MCF 10A (cell line): ENCODE measurements around the gene DCLK2. TPM values are rescaled to one million over a fixed set of nuclear protein-coding genes. Genes with fewer than 3 reads are reported as not detected.

ENCODE experiments used
- BruUV-seq: library from RNA; stranded (reverse); fragments of 400-500 nt; replicated peaks from 2 replicates; lab custom pipeline; 2021; lab: Mats Ljungman, UMichigan
- CTCF ChIA-PET: fragments of 300-600 bp; sonication (Branson Sonifier 250); formaldehyde crosslinking; extraction: SDS; loops from one replicate; lab custom pipeline; 2021; ENCODE audit warnings: antibody characterized with exemption, inconsistent platforms; lab: Yijun Ruan, JAX
- POLR2A ChIA-PET: fragments of 300-600, 350-650 bp; sonication (Branson Sonifier 250); formaldehyde crosslinking; extraction: SDS; loops from one replicate; lab custom pipeline; 2020; ENCODE audit warnings: antibody characterized with exemption, inconsistent platforms; lab: Yijun Ruan, JAX
- DNase-seq: peaks from one replicate; pipeline ENCODE4 v3.0.0-alpha.2; 2018; ENCODE audit not compliant: unreplicated experiment
- H3K27ac Mint-ChIP-seq: one replicate; pipeline ENCODE4 v1.8.0; 2022; ENCODE audit warnings: mild to moderate bottlenecking, low read depth, mixed read lengths; ENCODE audit not compliant: unreplicated experiment
- H3K27me3 Mint-ChIP-seq: one replicate; pipeline ENCODE4 v1.8.0; 2022; ENCODE audit warnings: mixed read lengths; ENCODE audit not compliant: insufficient read depth, unreplicated experiment
- H3K36me3 Mint-ChIP-seq: one replicate; pipeline ENCODE4 v1.8.0; 2022; ENCODE audit warnings: mild to moderate bottlenecking, moderate library complexity, mixed read lengths; ENCODE audit not compliant: insufficient read depth, unreplicated experiment
- H3K4me1 Mint-ChIP-seq: one replicate; pipeline ENCODE4 v1.8.0; 2022; ENCODE audit warnings: mixed read lengths; ENCODE audit not compliant: insufficient read depth, unreplicated experiment
- H3K4me3 Mint-ChIP-seq: one replicate; pipeline ENCODE4 v1.8.0; 2022; ENCODE audit warnings: mild to moderate bottlenecking, moderate library complexity, mixed read lengths; ENCODE audit not compliant: unreplicated experiment
- H3K9me3 Mint-ChIP-seq: one replicate; pipeline ENCODE4 v1.8.0; 2022; ENCODE audit warnings: mixed read lengths; ENCODE audit not compliant: unreplicated experiment
- CTCF ChIP-seq: fragments of 200-600 bp; IDR thresholded peaks from one replicate; pipeline ENCODE4 v1.8.0; 2022; ENCODE audit warnings: antibody characterized with exemption, mild to moderate bottlenecking; ENCODE audit not compliant: unreplicated experiment
- intact Hi-C: fragments of 100-400 bp; cut with micrococcal nuclease; formaldehyde crosslinking; loops from 2 replicates; pipeline ENCODE4 v1.14.1; 2022
- total RNA-seq: library from RNA; stranded (reverse); gene quantifications from 2 replicates; pipeline ENCODE4 v1.2.3, GENCODE V29; 2022

Gene DCLK2
- total RNA-seq, 1 experiment from 2014 or later: 1.2 TPM

- ChIA-PET CTCF (interaction anchor here (0.6 kb wide), 3 partner anchors 9 to 174 kb away, joined by 3 read pairs; no protein-coding TSS in a partner anchor), POLR2A (interaction anchor here (0.7 kb wide), 1 partner anchor 73 kb away, joined by 3 read pairs; no protein-coding TSS in a partner anchor)
- BruUV-seq: no TSS peak
- DNase-seq: no peak
- no peaks in the 10 kb centered on the region for H3K27me3 Mint-ChIP-seq
- no peak for TF ChIP-seq CTCF
- H3K36me3 Mint-ChIP-seq: no peaks in the 10 kb centered on the region
- no peak overlapping the region for H3K4me3 Mint-ChIP-seq
- H3K4me1 Mint-ChIP-seq: peaks cover 7% of the 10 kb centered on the region
- intact Hi-C loops: no loop called here
- no peaks in the 10 kb centered on the region for H3K9me3 Mint-ChIP-seq
- no peak overlapping the region for H3K27ac Mint-ChIP-seq
Measured at GRCh38 chr4:150068300-150068960, 9.8 kb upstream of the DCLK2 start.

- peaks cover 8% of the 10 kb centered on the region for H3K4me1 Mint-ChIP-seq
- H3K27me3 Mint-ChIP-seq: no peaks in the 10 kb centered on the region
- no TSS peak for BruUV-seq
- H3K4me3 Mint-ChIP-seq: no peak overlapping the region
- no peak overlapping the region for H3K27ac Mint-ChIP-seq
- DNase-seq: no peak
- intact Hi-C loops: no loop called here
- H3K9me3 Mint-ChIP-seq: no peaks in the 10 kb centered on the region
- CTCF ChIA-PET: no interaction called here
- TF ChIP-seq CTCF: no peak
- POLR2A ChIA-PET: interaction anchor here (1.3 kb wide), 1 partner anchor 9 kb away, joined by 3 read pairs; the partner anchor contains the start of gene DCLK2
- H3K36me3 Mint-ChIP-seq: no peaks in the 10 kb centered on the region
Measured at GRCh38 chr4:150069353-150069752, 8.9 kb upstream of the DCLK2 start.

DNA sequence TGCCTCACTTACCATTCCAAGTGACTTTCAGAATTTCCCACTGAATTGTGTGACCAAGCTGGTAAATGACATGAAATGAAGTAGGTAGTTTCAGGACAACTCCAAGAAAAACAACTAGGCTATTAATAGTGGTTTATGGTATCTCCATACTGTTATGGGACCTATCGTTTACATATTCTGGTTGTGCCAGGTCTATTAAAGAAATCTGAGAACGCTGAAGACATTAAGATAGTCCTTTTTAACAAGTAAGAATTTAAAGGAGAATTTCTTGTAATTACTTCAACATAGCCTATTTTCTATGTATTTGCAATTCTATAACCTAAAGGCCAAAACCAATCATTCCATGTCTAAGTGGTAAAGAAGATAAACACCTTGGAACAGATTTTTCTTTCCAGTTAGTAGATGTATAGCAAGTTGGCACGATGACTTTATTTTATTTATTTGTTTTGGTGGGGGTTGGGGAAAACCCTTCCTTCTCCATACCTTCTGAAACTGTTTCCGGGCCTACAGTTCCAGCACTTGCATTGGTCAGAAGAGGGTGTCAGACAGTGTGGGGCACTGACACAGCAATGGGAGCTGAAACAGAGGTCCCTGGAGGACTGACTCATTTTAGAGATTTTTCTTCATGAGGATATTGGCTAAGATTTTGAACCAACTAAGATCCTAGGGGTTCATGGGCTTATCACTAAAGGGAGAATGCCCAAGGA lies 7.6 kb upstream of the DCLK2 start:
- H3K4me3 Mint-ChIP-seq: no peak overlapping the region
- no peaks in the 10 kb centered on the region for H3K36me3 Mint-ChIP-seq
- intact Hi-C loops: no loop called here
- ChIA-PET CTCF (no interaction called here), POLR2A (interaction anchor here (0.7 to 1.5 kb wide), 2 partner anchors 11 to 674 kb away, joined by 3 to 4 read pairs; no protein-coding TSS in a partner anchor)
- H3K4me1 Mint-ChIP-seq: peaks cover 8% of the 10 kb centered on the region
- peak; percentile 68 for DNase-seq
- H3K9me3 Mint-ChIP-seq: no peaks in the 10 kb centered on the region
- H3K27ac Mint-ChIP-seq: no peak overlapping the region
- no peak for TF ChIP-seq CTCF
- no peaks in the 10 kb centered on the region for H3K27me3 Mint-ChIP-seq
- BruUV-seq: no TSS peak

DNA sequence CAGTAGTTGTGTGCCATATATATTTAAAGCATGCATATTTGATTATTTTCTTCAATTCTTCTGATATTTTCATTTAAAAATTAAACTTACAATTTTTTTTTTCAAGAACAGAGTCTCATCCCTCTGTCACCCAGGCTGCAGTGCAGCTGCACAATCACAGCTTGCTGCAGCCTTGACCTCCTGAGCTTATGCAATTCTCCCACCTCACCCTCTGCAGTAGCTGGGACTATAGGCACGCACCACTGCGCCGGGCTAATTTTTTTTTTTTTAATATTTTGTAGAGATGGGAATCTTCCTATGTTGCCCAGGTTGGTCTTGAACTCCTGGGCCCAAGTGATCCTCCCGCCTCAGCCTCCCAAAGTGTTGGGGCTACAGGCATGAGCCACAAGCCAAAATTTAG lies 5.8 kb upstream of the DCLK2 start:
- H3K4me3 Mint-ChIP-seq: no peak overlapping the region
- DNase-seq: peak; percentile 27
- ChIA-PET CTCF (interaction anchor here (0.8 kb wide), 1 partner anchor 29 kb away, joined by 3 read pairs; no protein-coding TSS in a partner anchor), POLR2A (interaction anchor here (0.9 kb wide), 1 partner anchor 49 kb away, joined by 4 read pairs; no protein-coding TSS in a partner anchor)
- peaks cover 8% of the 10 kb centered on the region for H3K4me1 Mint-ChIP-seq
- intact Hi-C loops: no loop called here
- H3K27me3 Mint-ChIP-seq: no peaks in the 10 kb centered on the region
- H3K9me3 Mint-ChIP-seq: no peaks in the 10 kb centered on the region
- no peak for TF ChIP-seq CTCF
- H3K36me3 Mint-ChIP-seq: no peaks in the 10 kb centered on the region
- H3K27ac Mint-ChIP-seq: no peak overlapping the region
- BruUV-seq: no TSS peak
